Measurements from ENCODE around the gene CBY1.
"Not testable (repeated sequence)": the region's sequence is repeated elsewhere in the genome, so short reads cannot be mapped to it uniquely, and the experiment has no call there.

The CBY1 gene

DNA sequence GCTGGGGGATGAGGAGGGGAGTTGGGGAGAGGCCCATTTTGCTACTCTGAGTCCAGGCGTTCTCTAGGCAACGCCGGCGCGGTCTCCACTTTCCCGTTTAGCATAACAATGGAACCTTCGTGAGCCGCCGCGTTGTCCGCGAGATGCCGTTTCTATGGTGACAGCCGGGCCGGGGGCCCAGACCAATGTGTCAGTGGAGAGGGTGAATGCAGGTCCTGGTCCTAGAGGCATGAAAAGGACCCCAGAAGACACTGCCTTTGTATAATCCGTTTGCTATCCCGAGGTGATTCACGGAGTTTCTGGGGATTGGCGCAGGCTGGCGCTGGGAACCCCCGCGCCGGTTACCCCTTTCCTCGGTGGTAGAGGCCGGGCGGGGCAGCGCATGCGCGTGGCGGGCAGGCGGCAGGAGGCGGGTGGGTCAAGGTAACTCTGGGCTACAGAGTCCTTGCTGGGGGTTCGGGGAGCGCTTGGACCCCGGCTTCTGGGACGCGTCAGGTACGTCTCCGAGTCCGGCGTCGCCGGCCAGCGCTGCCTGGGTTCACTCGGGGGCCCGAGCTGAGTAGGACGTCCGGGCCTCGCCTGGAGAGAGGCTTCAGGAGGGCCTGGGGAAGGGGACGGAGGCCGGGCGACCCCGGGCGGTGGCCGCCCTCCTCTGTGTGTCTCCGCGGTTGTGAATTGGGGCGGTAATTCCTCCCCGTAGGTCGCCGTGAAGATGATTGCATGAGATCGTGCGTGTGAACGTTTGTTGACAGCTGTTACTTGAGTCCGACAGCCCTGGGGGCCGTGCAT is at the start of gene CBY1, which contains the start of gene FAM227A:
Gene CBY1, plus strand, starts transcription at position 383 of the 789 bp plus-strand sequence. CDS start 11,417 bp downstream, outside the sequence.
Gene FAM227A, minus strand, starts transcription at position 137 of the 789 bp plus-strand sequence. CDS start 6,224 bp downstream, outside the sequence.
- DNase-seq = peak; percentile 89

DNA sequence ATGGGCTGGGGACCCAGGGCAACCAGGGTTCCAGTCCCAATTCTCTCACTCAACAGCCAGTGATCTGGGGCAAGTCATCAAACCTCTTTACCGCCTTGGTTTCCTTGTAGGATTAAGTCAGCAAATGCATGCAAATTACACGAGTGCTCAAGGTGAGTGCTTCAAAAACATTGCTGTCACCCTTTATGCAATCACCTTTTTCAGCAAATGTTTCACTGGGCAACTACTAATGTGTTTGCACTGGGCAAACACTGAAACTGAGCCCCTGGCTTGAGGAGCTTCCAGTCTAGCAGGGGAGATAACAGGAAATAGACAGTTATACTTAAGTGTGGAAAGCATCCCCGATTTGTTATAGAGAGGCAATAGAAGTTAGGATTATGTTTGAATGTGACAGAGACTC is 48.8 kb upstream of the CBY1 start:
- no peak for DNase-seq

DNA sequence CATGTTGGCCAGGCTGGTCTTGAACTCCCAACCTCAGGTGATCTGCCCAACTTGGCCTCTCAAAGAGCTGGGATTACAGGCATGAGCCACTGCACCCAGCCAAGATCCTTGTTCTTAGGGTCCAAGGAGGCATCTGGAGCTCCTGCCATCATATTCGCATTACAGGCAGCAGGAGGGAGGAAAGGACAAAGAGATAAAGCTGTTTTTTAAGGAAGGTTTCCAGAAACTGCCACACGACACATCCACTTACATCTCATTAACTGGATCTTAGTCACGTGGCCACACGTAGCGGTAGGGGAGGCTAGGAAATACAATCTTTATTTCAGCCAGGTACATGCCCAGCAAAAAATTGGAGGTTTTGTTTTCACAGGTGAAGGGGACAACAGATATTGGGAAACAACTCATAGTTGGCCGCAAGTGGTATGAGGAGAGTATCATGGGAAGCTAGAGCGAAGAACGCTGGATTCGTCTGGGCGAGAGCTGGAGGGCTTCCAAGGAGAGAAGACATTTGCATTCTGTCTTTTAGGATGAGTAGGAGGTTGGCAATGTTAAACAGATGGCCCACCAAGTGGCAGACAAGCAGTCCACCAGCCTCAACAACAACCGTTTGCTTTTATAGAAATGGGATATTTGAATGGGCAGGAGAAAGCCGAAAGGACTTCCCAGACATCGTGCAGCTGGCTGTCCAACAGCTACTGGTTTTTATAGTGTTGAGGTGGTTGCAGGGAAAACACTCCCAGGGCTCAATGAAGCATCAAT is 47.3 kb upstream of the CBY1 start:
- DNase-seq = no peak

DNA sequence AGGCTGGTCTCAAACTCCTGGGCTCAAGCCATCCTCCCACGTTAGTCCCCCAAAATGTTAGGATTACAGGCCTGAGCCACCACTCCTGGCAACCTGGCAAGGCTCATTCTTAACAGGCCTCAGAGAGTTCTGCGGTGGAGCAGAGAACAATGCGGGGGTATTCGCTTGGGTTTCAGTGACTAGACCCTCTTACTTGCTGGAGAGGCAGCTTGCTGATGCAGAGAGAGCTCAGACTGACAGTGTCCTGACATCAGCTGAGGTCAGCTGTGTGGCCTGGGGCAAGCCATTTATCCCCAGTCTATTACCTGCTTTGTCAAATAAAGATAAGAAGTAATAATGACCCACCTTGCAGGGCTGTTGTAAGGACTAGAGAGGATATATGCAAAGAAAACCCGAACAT is 46.2 kb upstream of the CBY1 start:
- no peak for DNase-seq

DNA sequence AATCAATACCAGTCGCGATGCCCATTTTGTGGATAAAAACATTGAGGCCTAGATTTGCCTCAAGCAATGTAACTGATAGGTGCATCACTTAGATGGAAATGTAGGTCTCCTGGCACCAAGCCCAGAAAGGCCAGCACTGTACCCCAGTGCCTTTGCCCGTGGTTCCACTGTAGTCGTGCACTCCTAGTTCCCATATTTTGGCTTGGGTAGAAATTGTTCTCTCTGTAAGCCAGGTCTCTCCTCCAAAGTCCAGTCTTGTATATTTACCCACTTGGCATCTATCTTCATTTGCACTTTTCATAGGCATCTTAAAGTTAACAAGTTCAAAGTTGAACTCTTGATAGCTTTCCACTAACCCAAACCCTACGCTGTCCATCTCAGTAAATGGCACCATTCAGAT is 44.9 kb upstream of the CBY1 start:
- DNase-seq = no peak

DNA sequence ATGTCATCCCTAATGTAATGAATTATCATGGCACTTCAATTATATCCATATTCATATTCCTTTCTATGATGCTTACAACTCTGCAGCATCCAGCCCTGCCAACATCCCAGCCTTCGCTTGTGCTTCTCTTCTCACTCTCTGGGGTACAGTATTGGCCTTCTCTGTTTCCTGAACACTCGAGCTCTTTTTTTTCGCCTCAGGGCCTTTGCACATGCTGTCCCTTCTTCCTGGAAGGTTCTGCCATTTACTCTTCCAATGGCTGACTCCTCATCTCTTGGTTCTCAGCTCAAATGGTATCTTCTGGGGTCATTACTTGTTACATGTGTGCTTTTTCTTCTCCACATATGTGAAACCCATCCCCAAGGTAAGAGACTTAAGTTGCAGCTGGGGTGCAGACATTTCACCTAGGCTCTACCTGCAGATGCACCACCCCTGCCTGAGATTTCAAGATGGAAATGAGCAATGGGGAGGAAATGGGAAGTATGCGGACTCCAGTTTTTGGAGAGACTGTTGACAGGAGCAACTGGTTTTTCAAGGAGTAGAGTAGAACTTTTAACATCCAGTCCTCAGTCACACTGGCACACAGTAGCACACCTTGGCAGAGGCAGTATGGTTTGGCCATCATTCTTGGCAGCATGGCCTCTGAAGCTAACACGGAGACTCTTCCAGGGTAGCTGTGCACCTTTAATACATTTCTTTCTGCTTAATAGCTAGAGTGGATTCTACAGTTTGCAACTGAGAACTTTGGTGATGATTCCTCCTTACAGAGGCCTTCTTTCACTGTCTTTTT is 44.0 kb upstream of the CBY1 start:
- no peak for DNase-seq

DNA sequence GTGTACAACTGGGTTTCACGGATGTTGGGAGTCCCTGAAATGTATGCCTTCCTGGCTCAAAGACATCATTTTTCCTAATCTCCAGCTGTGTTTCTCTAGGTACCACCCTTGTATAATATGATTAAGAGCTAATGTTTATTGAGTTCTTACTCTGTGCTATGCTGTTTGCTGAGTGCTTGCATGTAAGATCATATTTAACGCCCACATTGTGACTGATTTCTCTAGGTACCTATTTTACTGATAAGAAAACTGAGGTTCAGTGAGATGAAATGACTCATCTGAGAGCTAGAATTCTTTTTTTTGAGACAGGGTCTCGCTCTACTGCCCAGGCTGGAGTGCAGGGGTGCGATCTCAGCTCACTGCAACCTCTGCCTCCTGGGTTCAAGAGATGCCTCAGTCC is 42.9 kb upstream of the CBY1 start:
- no peak for DNase-seq

DNA sequence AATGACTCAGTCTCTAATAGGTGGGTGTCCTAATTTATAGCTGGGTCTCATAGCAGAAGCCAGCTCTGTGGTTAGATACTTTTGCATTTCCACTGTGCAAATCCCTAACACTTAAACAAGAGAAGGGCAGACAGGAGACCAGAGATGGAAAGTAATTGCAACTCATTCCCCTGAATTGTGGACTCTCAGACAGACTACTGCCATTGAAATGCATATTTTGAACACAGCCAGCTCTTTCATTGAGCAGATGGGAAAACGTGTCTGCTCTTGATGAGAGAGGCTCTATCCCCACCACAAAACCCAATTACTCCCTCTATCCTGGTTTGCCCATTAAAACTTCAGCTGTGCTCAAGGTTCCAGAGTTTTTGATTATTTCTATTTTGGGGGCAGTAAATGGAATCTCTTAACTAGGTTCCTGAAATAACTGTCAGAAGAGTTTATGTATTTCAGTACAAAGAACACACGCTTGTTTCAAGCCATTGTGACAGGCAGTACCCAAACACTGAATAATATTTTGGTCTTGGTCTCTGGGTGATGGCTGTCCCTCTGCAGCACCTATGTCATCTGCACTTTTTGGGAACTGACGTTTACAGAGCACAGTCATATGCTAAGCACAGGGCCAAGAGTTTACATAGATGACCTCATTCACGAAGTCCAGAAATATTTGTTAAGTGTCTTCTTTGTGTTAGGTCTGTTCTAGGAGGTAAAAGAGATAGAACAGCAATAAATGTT is 41.9 kb upstream of the CBY1 start:
- DNase-seq = no peak

DNA sequence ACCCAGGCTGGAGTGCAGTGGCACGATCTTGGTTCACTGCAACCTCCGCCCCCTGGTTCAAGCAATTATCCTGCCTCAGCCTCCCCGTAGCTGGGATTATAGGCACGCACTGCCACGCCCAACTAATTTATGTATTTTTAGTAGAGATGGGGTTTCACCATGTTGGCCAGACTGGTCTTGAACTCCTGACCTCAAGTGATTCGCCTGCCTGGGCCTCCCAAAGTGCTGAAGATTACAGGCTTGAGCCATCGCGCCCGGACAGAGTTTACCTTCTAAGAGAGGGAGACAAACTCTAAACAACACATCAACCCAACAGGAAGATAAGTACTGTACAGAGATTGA is 41.4 kb upstream of the CBY1 start:
- not testable (repeated sequence) for DNase-seq

DNA sequence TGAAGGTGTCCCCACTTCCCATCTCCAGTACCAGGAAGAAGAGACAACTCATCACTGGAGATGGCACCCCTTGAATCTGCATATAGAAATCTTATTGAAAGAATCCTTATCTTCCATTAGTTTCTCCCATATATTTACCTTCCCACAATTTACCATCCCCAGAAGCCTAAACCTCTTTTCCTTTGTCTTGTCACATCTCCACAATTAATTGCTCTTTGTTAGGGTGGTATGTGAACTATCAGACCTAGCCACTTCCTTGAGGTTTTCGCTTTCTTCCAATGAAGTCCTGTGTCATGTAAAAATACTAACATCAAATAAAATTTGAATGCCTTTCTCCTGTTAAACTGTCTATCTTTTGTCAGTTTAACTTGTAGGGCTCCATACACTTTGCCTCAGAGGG is 38.2 kb upstream of the CBY1 start:
- DNase-seq = no peak

DNA sequence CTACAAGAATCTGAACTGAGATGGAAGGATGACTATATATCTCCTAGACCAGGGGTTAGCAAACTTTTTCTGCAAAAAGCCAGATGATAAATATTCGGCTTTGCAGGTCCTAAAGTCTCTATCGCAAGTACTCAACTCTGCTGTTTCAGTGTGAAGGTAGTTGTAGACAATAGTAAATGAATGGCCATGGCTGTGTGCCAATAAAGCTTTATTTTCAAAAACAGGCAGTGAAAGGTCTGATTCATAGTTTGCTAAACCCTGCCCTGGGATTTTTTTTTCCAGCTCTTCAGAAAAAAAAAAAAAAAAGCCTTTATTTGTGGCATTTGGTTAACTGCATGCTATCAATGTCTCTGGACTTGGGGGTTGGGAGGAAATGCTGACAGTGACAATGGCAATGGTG is 37.8 kb upstream of the CBY1 start:
- DNase-seq = no peak

DNA sequence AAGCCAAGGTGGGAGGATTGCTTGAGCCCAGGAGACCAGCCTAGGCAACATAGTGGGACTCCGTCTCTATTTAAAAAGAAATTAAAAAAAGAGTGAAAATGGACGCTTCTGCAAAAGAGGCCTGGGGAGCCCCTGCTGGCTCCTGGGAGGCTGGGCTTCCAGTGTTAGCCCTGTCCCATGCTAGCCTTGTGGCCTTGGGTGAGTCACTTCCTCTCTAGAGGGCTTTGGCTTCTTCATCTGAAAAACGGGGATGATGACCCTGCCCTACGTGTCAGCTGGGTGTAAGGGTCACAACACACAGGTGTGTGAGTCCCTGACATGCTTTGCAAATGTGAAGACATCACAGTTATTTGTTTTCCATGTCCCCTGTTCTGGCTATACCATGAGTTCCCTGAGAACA is 33.1 kb upstream of the CBY1 start:
- DNase-seq = no peak

DNA sequence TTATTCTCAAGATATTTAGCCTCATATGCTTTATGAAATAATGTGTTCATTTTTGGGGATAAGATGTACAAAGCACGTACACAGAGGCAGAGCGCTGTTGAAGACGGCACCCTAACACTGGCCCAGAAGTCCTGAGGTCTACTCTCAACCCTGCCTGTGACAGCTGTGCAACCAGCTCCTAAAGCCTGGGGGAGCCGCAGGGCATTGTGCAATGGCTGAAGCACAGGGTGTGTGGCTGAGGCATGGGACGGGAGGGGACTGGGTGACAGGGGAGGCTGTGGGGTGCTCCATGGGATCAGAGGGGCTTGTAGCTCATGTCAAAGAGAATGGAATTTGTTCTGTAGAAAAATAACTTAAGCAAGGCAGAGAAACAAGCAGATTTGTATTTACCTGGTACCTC is 28.0 kb upstream of the CBY1 start:
- no peak for DNase-seq

DNA sequence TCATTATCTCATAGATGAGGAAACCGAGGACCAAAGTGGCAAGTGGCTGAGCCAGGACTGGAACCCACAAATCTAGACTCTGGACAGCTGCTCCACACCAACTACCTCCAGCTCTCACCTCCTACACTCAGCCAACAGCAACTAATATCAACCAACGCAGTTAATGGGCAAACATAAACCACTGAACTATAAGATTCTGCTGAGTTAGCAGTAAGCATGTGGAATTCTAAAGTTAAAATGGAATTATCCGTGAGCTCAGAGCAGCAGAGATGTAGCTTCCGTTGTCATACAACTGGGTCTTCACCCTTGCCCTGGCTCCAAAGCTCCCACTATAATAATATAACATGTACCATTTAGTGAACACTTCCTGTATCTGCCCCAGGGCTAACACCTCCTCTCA is 27.3 kb upstream of the CBY1 start:
- DNase-seq = no peak

DNA sequence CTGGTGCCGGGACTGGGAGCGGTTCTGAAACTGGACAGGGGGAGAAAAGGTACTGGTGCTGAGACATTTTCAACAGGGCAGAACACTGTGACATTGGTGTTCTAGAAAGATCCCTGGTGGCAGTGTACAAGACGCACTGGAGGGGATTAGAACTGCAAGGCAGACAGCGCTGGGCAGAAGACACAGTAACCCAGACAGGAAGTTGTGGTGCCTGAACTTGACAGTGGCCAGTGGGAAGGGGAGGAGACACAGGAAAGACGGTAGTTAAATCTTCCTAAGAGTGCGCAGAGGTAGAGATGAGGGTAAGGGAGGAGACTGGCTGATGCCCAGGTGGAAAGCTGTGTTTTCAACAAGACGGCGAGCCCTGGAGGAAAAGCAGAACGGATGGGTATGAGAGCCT is 24.7 kb upstream of the CBY1 start:
- DNase-seq = peak; percentile 5

DNA sequence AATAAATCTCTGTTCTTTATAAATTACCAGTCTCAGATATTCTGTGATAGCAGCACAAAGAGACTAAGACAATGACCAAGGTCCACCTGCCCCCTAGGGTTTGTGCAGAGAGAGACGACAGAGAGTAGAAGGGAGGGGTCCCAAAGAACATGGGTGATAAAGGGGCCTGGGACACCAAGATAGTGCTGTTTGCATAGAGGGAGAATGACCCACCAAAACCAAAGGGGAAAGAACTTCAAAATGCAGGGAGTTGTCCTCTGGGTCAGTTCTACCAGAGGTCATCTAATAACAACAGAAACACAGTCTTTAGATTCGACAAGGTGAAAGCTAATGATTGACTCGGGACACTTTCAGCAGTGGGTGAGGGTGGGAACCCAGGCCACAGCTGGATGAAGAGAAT is 23.9 kb upstream of the CBY1 start:
- no peak for DNase-seq

DNA sequence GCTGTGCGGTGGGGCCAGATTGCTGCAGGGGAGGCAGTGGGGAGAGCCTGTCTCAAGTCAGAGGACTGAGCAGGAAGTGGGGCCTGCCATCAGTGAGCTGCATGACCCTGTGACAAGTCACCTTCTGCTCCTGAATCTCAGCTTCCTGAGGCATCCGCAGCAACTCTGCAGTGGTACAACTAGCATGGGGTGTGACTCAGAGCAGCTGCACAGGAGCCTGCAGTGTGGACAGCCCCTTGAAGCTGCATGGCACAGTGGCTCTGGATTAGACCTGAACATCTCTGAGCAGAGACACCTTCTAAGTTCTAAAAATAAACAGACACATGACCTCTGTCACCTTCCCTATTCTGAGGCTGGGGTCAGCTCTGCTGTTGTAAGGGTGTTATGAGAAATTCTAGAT is 18.2 kb upstream of the CBY1 start:
- DNase-seq = no peak

DNA sequence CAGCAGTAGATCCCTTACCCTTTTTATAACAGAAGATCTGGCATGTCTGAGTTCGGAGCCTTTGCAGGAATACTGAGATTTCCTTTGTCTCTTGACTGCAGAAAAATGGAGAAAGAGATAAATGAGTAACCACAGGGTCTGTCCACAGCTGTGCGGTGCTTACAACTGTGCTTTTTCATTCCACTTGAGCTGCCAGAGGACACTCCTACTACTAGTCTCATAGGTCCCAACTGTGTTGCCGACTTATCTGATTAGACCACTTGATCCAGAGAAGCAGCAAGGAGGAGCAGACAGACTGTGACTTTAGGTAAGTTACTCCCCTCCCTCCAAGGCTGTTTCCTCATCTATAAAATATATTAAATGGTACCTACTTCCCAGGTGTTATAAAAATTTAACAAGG is 17.7 kb upstream of the CBY1 start:
- no peak for DNase-seq

DNA sequence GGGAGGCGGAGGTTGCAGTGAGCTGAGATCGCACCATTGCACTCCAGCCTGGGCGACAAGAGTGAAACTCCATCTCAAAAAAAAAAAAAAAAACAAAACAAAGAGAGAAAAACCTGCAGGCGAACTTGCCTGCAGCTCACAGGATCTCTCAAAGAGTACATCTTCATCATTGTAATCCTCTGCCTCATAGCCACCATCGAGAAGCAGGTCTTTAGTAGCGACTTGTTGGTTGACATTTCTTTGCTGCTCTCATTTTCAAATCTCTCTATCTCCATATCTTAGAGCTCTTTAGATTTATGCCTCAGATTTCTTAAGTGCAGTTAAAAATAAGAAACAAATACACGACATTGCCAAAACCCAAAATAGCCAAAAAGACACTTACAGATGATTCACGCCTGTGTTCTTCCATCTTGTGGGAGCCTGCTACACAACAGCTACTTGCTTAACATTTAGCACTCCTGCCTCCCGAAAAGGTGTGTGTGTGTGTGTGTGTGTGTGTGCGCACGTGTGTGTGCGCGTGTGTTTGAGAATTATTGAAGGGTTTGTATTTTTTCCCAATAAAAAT is 14.9 kb upstream of the CBY1 start:
- no peak for DNase-seq

DNA sequence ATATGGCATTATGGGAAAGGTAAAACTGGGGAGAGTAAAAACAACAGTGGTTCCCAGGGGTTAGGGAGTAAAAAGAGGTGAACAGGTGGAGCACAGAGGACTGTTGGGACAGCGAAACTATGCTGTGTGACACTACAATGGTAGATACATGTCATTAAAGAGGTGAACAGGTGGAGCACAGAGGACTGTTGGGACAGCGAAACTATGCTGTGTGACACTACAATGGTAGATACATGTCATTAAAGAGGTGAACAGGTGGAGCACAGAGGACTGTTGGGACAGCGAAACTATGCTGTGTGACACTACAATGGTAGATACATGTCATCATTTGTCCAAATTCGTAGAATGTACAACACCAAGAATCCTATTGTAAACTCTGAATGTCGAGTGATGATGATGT is 12.2 kb upstream of the CBY1 start:
- DNase-seq = not testable (repeated sequence)

DNA sequence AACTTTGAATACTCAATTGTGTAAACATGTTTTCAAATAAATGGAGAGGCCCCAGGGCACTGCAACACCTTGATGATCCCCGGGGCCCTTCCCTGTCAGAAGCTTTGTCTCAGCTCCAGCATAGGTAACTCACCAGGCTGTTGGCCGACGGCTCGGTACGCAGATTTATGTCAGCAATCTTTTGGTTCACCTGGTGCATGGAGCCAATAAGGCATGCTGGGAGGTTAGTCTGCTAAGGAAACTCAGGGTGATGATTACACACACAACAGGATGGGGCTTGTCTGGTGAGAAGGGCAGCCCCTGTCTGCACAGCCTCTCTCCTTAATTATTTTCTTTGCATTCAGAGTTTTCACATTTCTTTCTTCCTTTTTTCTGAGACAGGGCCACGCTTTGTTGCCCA is 11.0 kb upstream of the CBY1 start:
- no peak for DNase-seq

DNA sequence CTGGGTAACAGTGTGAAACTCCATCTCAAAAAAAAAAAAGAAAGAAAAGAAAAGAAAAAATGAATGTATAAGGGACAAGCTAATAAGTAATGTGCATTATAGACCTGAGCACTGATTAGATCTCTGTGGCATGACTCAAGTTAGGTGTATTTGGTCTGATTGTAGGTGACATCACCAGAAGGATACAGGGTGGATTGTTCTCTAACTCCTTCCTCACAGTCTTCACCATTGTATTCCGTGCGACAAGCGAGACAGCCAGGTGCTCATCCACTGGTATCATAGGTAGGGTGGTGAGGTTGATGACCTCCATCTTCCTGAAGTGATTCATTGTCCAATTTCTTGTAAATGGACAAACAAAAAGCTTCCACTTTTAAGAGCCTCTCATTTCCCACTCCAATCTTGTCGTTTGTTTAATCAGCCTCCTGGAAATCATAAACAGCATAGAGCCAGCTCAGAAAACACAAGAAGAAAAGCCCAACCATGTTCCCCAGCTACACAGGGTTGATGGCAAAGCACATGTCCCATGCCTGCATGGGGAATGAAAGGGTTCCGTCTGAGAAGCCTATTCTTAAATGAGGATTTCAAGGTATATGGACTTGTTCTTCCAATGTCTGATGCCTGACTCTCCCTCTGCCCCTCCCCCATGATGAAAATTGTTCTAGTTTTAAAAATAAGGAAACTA is 6.5 kb upstream of the CBY1 start:
- DNase-seq = no peak

Data from CD4-positive, alpha-beta T cell treated with Interleukin-17A for 4 hours (primary cell).